ENCODE data around the gene GFRA1. TPM values are rescaled to one million over a fixed set of nuclear protein-coding genes. Genes with fewer than 3 reads are reported as not detected.

Gene GFRA1
- total and polyA plus RNA-seq, 2 donors (not counting 3 experiments of a cell fraction or from before 2014, with no cell fraction given): 0.22 to 0.88 TPM

- dilution Hi-C loops (cut with MboI; ENCODE audit: extremely low pct_ligation_motif_present, low sequenced_read_pairs) (no loop called here), intact Hi-C loops (cut with micrococcal nuclease) (no loop called here)
- Histone ChIP-seq H2AFZ (ENCODE audit: low read depth, low read length) (no peak overlapping the region), H3K4me1 (ENCODE audit: control insufficient read depth, extremely low read depth, insufficient read depth, low read length) (no peaks in the 10 kb centered on the region), H3K27ac (ENCODE audit: insufficient read depth, low read depth, low read length) (no peak overlapping the region), H4K20me1 (replicated peaks; ENCODE audit: control insufficient read depth, extremely low read depth, insufficient read depth, low read length) (no peaks in the 10 kb centered on the region), H3K36me3 (ENCODE audit: control insufficient read depth in 2 of 2, extremely low read depth in 1 of 2, insufficient read depth in 2 of 2, low read length in 2 of 2) (no peaks in the 10 kb centered on the region), H3K9me1 (replicated peaks; ENCODE audit: control insufficient read depth, extremely low read depth, insufficient read depth, low read length) (no peaks in the 10 kb centered on the region), H3K27me3 (ENCODE audit: control insufficient read depth in 2 of 2, insufficient read depth in 2 of 2, low read length in 2 of 2) (no peaks in the 10 kb centered on the region), H3K4me2 (ENCODE audit: insufficient read depth, low read length) (no peak overlapping the region), H3K9ac (replicated peaks; ENCODE audit: extremely low read depth, insufficient read depth, low read length) (no peak overlapping the region), H3K79me2 (ENCODE audit: control insufficient read depth, insufficient read depth, low read length) (no peaks in the 10 kb centered on the region), H3K9me3 (replicated peaks; ENCODE audit: control insufficient read depth, insufficient read depth, low read length) (no peaks in the 10 kb centered on the region), H3K4me3 (replicated peaks in 1 of 3; ENCODE audit: insufficient read depth in 1 of 3, low read depth in 1 of 3, low read length in 3 of 3) (no peak overlapping the region)
- FAIRE-seq (no peak), DNase-seq (ENCODE audit: low read depth, low spot score) (no peak)
- no TSS peak for BruUV-seq (replicated peaks)
- TF ChIP-seq GATA2 (IDR thresholded peaks at IDR 0.05; ENCODE audit: insufficient read depth, insufficient read length, low read depth, low read length) (no peak), POLR2AphosphoS5 (IDR thresholded peaks at IDR 0.05; ENCODE audit: insufficient read depth, low read depth, low read length) (no peak), FOS (IDR thresholded peaks at IDR 0.05; ENCODE audit: borderline replicate concordance, insufficient read depth, low read length) (no peak), CTCF (IDR thresholded peaks at IDR 0.05; ENCODE audit: extremely low read depth in 1 of 2, insufficient read depth in 1 of 2, low read depth in 1 of 2, low read length in 2 of 2) (no peak)
- ChIA-PET POLR2A (no interaction called here), CTCF (no interaction called here)
These were observed 248.6 kb downstream of the GFRA1 start for GRCh38 chr10:116024271-116024878.

GRCh38 chr10:116017405-116017804, 255.6 kb downstream of the GFRA1 start:
- POLR2A ChIA-PET: no interaction called here
- FAIRE-seq (no peak), DNase-seq (ENCODE audit: low read depth, low spot score) (no peak)
- intact Hi-C loops (cut with micrococcal nuclease) (no loop called here), dilution Hi-C loops (cut with MboI; ENCODE audit: extremely low pct_ligation_motif_present, low sequenced_read_pairs) (no loop called here)
- Histone ChIP-seq H3K4me1 (ENCODE audit: control insufficient read depth, extremely low read depth, insufficient read depth, low read length) (no peaks in the 10 kb centered on the region), H3K9me3 (replicated peaks; ENCODE audit: control insufficient read depth, insufficient read depth, low read length) (peaks cover 4% of the 10 kb centered on the region), H3K9me1 (replicated peaks; ENCODE audit: control insufficient read depth, extremely low read depth, insufficient read depth, low read length) (no peaks in the 10 kb centered on the region), H3K79me2 (ENCODE audit: control insufficient read depth, insufficient read depth, low read length) (no peaks in the 10 kb centered on the region), H3K36me3 (ENCODE audit: control insufficient read depth in 2 of 2, extremely low read depth in 1 of 2, insufficient read depth in 2 of 2, low read length in 2 of 2) (no peaks in the 10 kb centered on the region), H3K27me3 (ENCODE audit: control insufficient read depth in 2 of 2, insufficient read depth in 2 of 2, low read length in 2 of 2) (no peaks in the 10 kb centered on the region), H4K20me1 (replicated peaks; ENCODE audit: control insufficient read depth, extremely low read depth, insufficient read depth, low read length) (no peaks in the 10 kb centered on the region), H3K4me3 (replicated peaks in 1 of 3; ENCODE audit: insufficient read depth in 1 of 3, low read depth in 1 of 3, low read length in 3 of 3) (no peak overlapping the region), H2AFZ (ENCODE audit: low read depth, low read length) (no peak overlapping the region), H3K4me2 (ENCODE audit: insufficient read depth, low read length) (no peak overlapping the region), H3K9ac (replicated peaks; ENCODE audit: extremely low read depth, insufficient read depth, low read length) (no peak overlapping the region), H3K27ac (ENCODE audit: insufficient read depth, low read depth, low read length) (no peak overlapping the region)
- BruUV-seq (replicated peaks): no TSS peak
- CTCF ChIA-PET: no interaction called here
- TF ChIP-seq POLR2A (IDR thresholded peaks at IDR 0.05; ENCODE audit: low read depth, low read length) (no peak), GATA2 (IDR thresholded peaks at IDR 0.05; ENCODE audit: insufficient read depth, insufficient read length, low read depth, low read length) (no peak), MYC (IDR thresholded peaks at IDR 0.05; ENCODE audit: low read depth, low read length) (no peak), EZH2 (IDR thresholded peaks at IDR 0.05; ENCODE audit: borderline replicate concordance, low read depth, low read length, severe bottlenecking) (no peak), CTCF (IDR thresholded peaks at IDR 0.05; ENCODE audit: extremely low read depth in 1 of 2, insufficient read depth in 1 of 2, low read depth in 1 of 2, low read length in 2 of 2) (no peak), FOS (IDR thresholded peaks at IDR 0.05; ENCODE audit: borderline replicate concordance, insufficient read depth, low read length) (no peak), MAX (IDR thresholded peaks at IDR 0.05; ENCODE audit: insufficient read depth, insufficient read length) (no peak), POLR2AphosphoS5 (IDR thresholded peaks at IDR 0.05; ENCODE audit: insufficient read depth, low read depth, low read length) (no peak), JUN (IDR thresholded peaks at IDR 0.05; ENCODE audit: borderline replicate concordance, insufficient read depth, insufficient read length, low read depth) (no peak)
